ES-I3 (cell line): ENCODE measurements around the gene VPS4B.

Experiments used
- H3K36me3 ChIP-seq: 2 replicates; pipeline ENCODE4 v1.6.1; 2013; ENCODE audit warnings: mild to moderate bottlenecking, low read length, control low read depth, moderate library complexity; ENCODE audit not compliant: insufficient read depth
- H3K4me1 ChIP-seq: 2 replicates; pipeline ENCODE4 v1.6.1; 2013; ENCODE audit warnings: mild to moderate bottlenecking, control low read depth, low read length; ENCODE audit not compliant: insufficient read depth
- H3K9ac ChIP-seq: 2 replicates; pipeline ENCODE4 v1.6.1; 2013; ENCODE audit warnings: low read depth, mild to moderate bottlenecking, low read length, moderate library complexity
- H3K9me3 ChIP-seq: 2 replicates; pipeline ENCODE4 v1.6.1; 2013; ENCODE audit warnings: mild to moderate bottlenecking, low read length, moderate library complexity; ENCODE audit not compliant: control insufficient read depth, insufficient read depth

VPS4B gene

GRCh38 chr18:63344263-63344662 lies 78.0 kb downstream of the VPS4B start:
- peaks cover 5% of the 10 kb centered on the region; the same call in 1 of the 2 replicates for H3K36me3 ChIP-seq
- H3K9me3 ChIP-seq = no peaks in the 10 kb centered on the region
- H3K4me1 ChIP-seq = peaks cover 15% of the 10 kb centered on the region
- H3K9ac ChIP-seq = no peak overlapping the region

GRCh38 chr18:63342206-63342605 lies 80.1 kb downstream of the VPS4B start:
- H3K9ac ChIP-seq = no peak overlapping the region
- H3K9me3 ChIP-seq = no peaks in the 10 kb centered on the region
- peaks cover 15% of the 10 kb centered on the region for H3K4me1 ChIP-seq
- peaks cover 9% of the 10 kb centered on the region; the same call in 1 of the 2 replicates for H3K36me3 ChIP-seq

- H3K9me3 ChIP-seq = no peaks in the 10 kb centered on the region
- peaks cover 15% of the 10 kb centered on the region; the same call in 1 of the 2 replicates for H3K36me3 ChIP-seq
- peaks cover 15% of the 10 kb centered on the region for H3K4me1 ChIP-seq
- no peak overlapping the region; the same call in 1 of the 2 replicates for H3K9ac ChIP-seq
These were observed 82.3 kb downstream of the VPS4B start for GRCh38 chr18:63339920-63340484.
